Transverse colon (tissue), 4 donors: Measurements from ENCODE around the gene ULK4. TPM values are rescaled to one million over a fixed set of nuclear protein-coding genes. Genes with fewer than 3 reads are reported as not detected.

Source experiments
- DNase-seq: peaks from one replicate; pipeline ENCODE4 v3.0.0-alpha.2; 2019
- H3K27ac ChIP-seq, 4 donors: fragments of 200-600 bp; sonication (generic); 2 replicates each; pipeline ENCODE4 v1.5.1; 2016 to 2018; ENCODE audit warnings: inconsistent platforms in 4 of 4
- H3K27me3 ChIP-seq: fragments of 200-600 bp; sonication (generic); 2 replicates; pipeline ENCODE4 v1.5.1; 2017; ENCODE audit warnings: inconsistent platforms
- H3K36me3 ChIP-seq, 4 donors: fragments of 200-600 bp; sonication (generic); 2 replicates each; pipeline ENCODE4 v1.5.1; 2017 to 2019; ENCODE audit warnings: inconsistent platforms in 4 of 4
- H3K4me1 ChIP-seq, 4 donors: fragments of 200-600 bp; sonication (generic); 2 replicates each; pipeline ENCODE4 v1.5.1; 2017 to 2020; ENCODE audit warnings: inconsistent platforms in 4 of 4
- H3K4me3 ChIP-seq, 4 donors: fragments of 200-600 bp; sonication (generic); 1 replicate in 1 of 4; 2 replicates in 3 of 4; pipeline versions ENCODE4 v1.5.1 to v1.6.1; 2017 to 2019; ENCODE audit warnings: inconsistent platforms in 4 of 4
- H3K9me3 ChIP-seq, 2 donors: fragments of 200-600 bp; sonication (generic); 2 replicates each; pipeline ENCODE4 v1.5.1; 2017 to 2019; ENCODE audit warnings: inconsistent platforms in 2 of 2
- EP300 ChIP-seq: sonication (generic); formaldehyde crosslinking; IDR thresholded peaks from one replicate; pipeline ENCODE4 v1.6.1; 2017; ENCODE audit warnings: antibody characterized with exemption, low read depth
- POLR2A ChIP-seq: fragments of 450-650 bp; IDR thresholded peaks from one replicate; pipeline ENCODE4 v1.6.1; 2016; ENCODE audit warnings: antibody characterized with exemption, mild to moderate bottlenecking, moderate library complexity
- POLR2AphosphoS5 ChIP-seq, 3 donors: sonication (generic); formaldehyde crosslinking; IDR thresholded peaks; one replicate each; pipeline ENCODE4 v1.6.1; 2016; ENCODE audit warnings: antibody characterized with exemption in 3 of 3
- WGBS, 2 donors: methylation state at CpG; one replicate each; pipeline ENCODE4 v1.1.5; 2018; ENCODE audit warnings: low coverage in 1 of 2; 5-methylcytosine and 5-hydroxymethylcytosine counted together
- in situ Hi-C, 4 donors: fragments of 200-750 bp; cut with MboI; loops; one replicate each; pipeline versions ENCODE4 v1.15.0 to v1.15.1; 2017; ENCODE audit warnings: low sequenced_read_pairs in 3 of 4, low pct_ligation_motif_present in 1 of 4, low pct_unique_long_range_greater_than_20kb in 1 of 4
- intact Hi-C: fragments of 100-400 bp; cut with DNase I; formaldehyde crosslinking; loops from one replicate; pipeline ENCODE4 v1.15.1; 2023; ENCODE audit warnings: low total_unique reads
- total RNA-seq, 4 donors: library from RNA; depleted of rRNA; stranded (reverse); fragments of >200 nt; gene quantifications; one replicate each; pipeline ENCODE4 v1.1.0, GENCODE V29; 2016
- TF ChIP-seq, protein P1 (sequence below), 5 experiments: fragments of 200-600 bp in 3 of 5; fragments of 450-650 bp in 2 of 5; sonication (generic) in 3 of 5; IDR thresholded peaks; 1 replicate in 2 of 5; 2 replicates in 3 of 5; pipeline ENCODE4 v1.5.1; 2016 to 2017; ENCODE audit warnings: antibody characterized with exemption in 5 of 5, inconsistent platforms in 3 of 5, mild to moderate bottlenecking in 2 of 5, moderate library complexity in 1 of 5

Gene ULK4
- total RNA-seq, 4 donors from 2014 or later = 4.1 to 19.2 (median 11.7) TPM

DNA sequence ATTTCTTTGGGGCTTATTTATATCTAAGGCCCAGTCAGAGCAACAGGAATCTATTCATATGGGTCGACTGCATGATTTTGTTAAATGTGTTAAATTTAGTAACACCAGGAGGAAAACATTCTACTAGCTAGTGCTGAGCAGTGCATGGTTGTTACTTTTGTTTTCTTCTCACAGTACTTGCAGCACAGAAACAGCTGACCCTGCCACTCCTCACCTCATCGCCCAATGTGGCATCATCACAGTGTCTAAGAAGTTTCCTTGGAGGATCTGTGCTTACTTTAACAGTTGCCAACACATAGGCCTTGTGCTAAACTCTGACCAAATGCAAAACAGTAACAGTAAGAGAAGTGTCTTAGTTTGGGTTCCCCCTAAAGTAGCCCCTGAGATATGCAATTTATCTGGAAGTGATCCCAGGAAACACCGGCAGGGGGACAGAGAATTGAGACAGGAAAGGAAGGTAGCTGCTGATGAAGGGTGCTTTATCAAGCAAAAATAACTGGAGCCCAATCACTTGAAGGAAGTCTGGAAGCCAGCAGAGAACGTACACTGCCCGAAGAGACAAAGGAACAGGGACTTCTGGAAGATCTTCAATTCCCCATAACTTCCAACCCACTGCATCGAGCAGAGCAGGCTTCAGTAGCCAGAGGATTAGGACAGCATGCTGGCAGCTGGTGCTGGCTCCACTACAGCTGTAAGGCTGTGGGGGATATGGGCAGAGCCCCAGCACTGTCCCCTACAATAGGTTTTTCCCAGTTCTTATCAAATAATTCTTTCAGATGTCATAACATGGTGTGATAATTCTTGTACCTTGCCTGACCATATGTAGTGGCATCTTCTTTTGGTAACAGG, 36.0 kb upstream of the ULK4 start:
- Histone ChIP-seq H3K27ac (no peak overlapping the region), H3K4me3 (no peak overlapping the region), H3K36me3 (no peaks in the 10 kb centered on the region), H3K9me3 (no peaks in the 10 kb centered on the region), H3K27me3 (no peaks in the 10 kb centered on the region), H3K4me1 (peaks cover 0 to 8% (median 0%) of the 10 kb centered on the region in 4 donors)
- WGBS, 2 donors = 64 to 73% methylated on average over 2 to 6 of the region's 6 CpGs
- intact Hi-C loops = no loop called here
- in situ Hi-C loops = no loop called here
- no peak for TF ChIP-seq POLR2A
- TF ChIP-seq, protein P1, sequence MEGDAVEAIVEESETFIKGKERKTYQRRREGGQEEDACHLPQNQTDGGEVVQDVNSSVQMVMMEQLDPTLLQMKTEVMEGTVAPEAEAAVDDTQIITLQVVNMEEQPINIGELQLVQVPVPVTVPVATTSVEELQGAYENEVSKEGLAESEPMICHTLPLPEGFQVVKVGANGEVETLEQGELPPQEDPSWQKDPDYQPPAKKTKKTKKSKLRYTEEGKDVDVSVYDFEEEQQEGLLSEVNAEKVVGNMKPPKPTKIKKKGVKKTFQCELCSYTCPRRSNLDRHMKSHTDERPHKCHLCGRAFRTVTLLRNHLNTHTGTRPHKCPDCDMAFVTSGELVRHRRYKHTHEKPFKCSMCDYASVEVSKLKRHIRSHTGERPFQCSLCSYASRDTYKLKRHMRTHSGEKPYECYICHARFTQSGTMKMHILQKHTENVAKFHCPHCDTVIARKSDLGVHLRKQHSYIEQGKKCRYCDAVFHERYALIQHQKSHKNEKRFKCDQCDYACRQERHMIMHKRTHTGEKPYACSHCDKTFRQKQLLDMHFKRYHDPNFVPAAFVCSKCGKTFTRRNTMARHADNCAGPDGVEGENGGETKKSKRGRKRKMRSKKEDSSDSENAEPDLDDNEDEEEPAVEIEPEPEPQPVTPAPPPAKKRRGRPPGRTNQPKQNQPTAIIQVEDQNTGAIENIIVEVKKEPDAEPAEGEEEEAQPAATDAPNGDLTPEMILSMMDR (IDR thresholded peaks at IDR 0.05) = peak in 2 of 5 experiments; percentile 14 to 19
- DNase-seq = no peak

DNA sequence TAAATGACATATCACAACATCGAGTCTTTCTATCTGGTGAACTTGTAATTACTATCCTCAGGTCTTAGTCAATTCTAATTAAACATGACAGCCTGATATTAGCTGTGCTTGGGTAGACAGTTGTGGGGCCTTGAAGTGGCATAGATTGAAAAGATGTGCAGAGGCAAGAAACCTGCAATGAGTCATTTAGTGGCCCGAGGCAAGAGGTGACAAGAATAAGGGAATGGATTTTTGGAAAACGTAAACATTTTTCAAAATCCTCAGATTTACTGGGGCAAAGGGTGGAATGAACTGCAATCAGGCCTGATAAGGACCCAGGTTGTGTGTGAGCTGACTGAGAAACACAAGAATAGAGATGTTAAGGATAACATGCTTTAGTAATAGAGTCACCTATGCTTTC, 29.5 kb upstream of the ULK4 start:
- no peak for TF ChIP-seq POLR2A
- TF ChIP-seq, protein P1 (IDR thresholded peaks at IDR 0.05) = no peak
- no peak for TF ChIP-seq POLR2AphosphoS5 (IDR thresholded peaks at IDR 0.05)
- TF ChIP-seq EP300 = no peak
- WGBS, 2 donors = 71% methylated on average over 2 to 3 of the region's 3 CpGs
- in situ Hi-C loops = no loop called here

DNA sequence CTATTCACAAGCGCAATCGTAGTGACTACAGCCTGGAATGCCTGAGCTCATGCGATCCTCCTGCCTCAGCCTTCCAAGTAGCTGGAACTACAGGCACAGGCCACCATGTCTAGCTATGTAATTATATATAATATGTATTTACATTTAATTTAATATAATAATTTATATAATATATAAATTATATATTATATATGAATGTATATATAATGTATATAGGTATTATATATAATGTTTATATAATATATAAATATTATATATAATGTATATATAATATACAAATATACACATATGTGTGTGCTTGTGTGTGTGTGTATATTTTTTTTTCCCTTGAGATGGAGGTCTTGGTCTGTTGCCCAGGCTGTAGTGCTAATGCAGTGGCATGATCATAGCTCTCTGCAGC, 27.6 kb upstream of the ULK4 start:
- Histone ChIP-seq H3K4me3 (no peak overlapping the region), H3K4me1 (no peaks in the 10 kb centered on the region), H3K27me3 (no peaks in the 10 kb centered on the region), H3K27ac (no peak overlapping the region), H3K9me3 (no peaks in the 10 kb centered on the region), H3K36me3 (no peaks in the 10 kb centered on the region)
- TF ChIP-seq EP300 (no peak), POLR2AphosphoS5 (IDR thresholded peaks at IDR 0.05) (no peak), POLR2A (no peak)
- TF ChIP-seq, protein P1 (IDR thresholded peaks at IDR 0.05) = no peak
- no peak for DNase-seq
- 93 to 100% methylated on average over 1 to 3 of the region's 3 CpGs for WGBS, 2 donors
- intact Hi-C loops (no loop called here), in situ Hi-C loops (no loop called here)

More for the DNA sequence above, 29.5 kb upstream of the ULK4 start:
- DNase-seq = no peak
- Histone ChIP-seq H3K4me3 (no peak overlapping the region), H3K36me3 (no peaks in the 10 kb centered on the region), H3K4me1 (no peaks in the 10 kb centered on the region), H3K9me3 (no peaks in the 10 kb centered on the region), H3K27me3 (no peaks in the 10 kb centered on the region), H3K27ac (no peak overlapping the region)
- intact Hi-C loops = no loop called here

DNA sequence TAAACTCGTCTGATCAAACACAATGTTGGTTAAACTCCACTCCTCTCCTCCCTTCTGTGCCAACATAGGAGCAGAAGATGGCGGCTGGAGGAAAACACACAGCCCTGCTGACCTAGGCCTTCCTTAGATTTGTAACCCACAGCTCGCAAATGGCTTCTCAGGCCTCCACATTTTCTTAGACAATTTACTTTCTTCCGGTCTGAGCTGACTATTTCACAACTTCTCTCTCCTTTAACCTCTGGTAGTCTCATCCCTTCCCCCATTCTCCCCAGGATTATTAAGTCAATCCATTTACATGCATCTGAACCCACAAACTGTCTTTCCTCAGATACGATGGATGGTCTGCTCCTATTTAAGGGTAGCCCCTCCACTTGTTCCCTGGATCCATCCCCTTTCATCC, 25.7 kb upstream of the ULK4 start:
- H3K4me3 ChIP-seq = no peak overlapping the region
- DNase-seq = no peak
- TF ChIP-seq, protein P1 (IDR thresholded peaks at IDR 0.05) = no peak
- no peak for TF ChIP-seq EP300
- TF ChIP-seq POLR2AphosphoS5 (IDR thresholded peaks at IDR 0.05) = no peak
- TF ChIP-seq POLR2A = no peak
- intact Hi-C loops (no loop called here), in situ Hi-C loops (no loop called here)
- WGBS, 2 donors = 90 to 100% methylated on average over 3 to 5 of the region's 5 CpGs
- no peaks in the 10 kb centered on the region for H3K36me3 ChIP-seq
- no peaks in the 10 kb centered on the region for H3K9me3 ChIP-seq
- no peaks in the 10 kb centered on the region for H3K4me1 ChIP-seq
- no peaks in the 10 kb centered on the region for H3K27me3 ChIP-seq
- H3K27ac ChIP-seq = no peak overlapping the region
